ENCODE results near the gene RPH3AL. TPM values are rescaled to one million over a fixed set of nuclear protein-coding genes. Genes with fewer than 3 reads are reported as not detected.

The RPH3AL gene
- total RNA-seq, 1 experiment from 2014 or later: 2.5 TPM

- Histone ChIP-seq H3K27ac (no peak overlapping the region), H3K4me3 (no peak overlapping the region), H3K4me1 (replicated peaks) (no peaks in the 10 kb centered on the region), H3K27me3 (replicated peaks) (no peaks in the 10 kb centered on the region), H3K9me3 (replicated peaks) (no peaks in the 10 kb centered on the region), H3K36me3 (no peaks in the 10 kb centered on the region)
- no peak for DNase-seq (ENCODE audit: low read depth in 1 of 2, low spot score in 2 of 2)
Observed at GRCh38 chr17:353213-353837, 718 bp upstream of the RPH3AL start.

GRCh38 chr17:351875-352420, 659 bp downstream of the RPH3AL start:
- Histone ChIP-seq H3K9me3 (replicated peaks) (no peaks in the 10 kb centered on the region), H3K4me3 (no peak overlapping the region), H3K4me1 (replicated peaks) (no peaks in the 10 kb centered on the region), H3K36me3 (no peaks in the 10 kb centered on the region), H3K27ac (no peak overlapping the region), H3K27me3 (replicated peaks) (no peaks in the 10 kb centered on the region)
- DNase-seq (ENCODE audit: low read depth in 1 of 2, low spot score in 2 of 2): no peak

GRCh38 chr17:351449-351738, 1.2 kb downstream of the RPH3AL start:
- no peak overlapping the region for H3K4me3 ChIP-seq
- H3K27me3 ChIP-seq (replicated peaks): no peaks in the 10 kb centered on the region
- H3K36me3 ChIP-seq: no peaks in the 10 kb centered on the region
- H3K9me3 ChIP-seq (replicated peaks): no peaks in the 10 kb centered on the region
- H3K4me1 ChIP-seq (replicated peaks): no peaks in the 10 kb centered on the region
- H3K27ac ChIP-seq: no peak overlapping the region
- no peak for DNase-seq (ENCODE audit: low read depth in 1 of 2, low spot score in 2 of 2)

- Histone ChIP-seq H3K4me3 (no peak overlapping the region), H3K36me3 (no peaks in the 10 kb centered on the region), H3K27me3 (replicated peaks) (no peaks in the 10 kb centered on the region), H3K9me3 (replicated peaks) (no peaks in the 10 kb centered on the region), H3K4me1 (replicated peaks) (no peaks in the 10 kb centered on the region), H3K27ac (no peak overlapping the region)
- DNase-seq (ENCODE audit: low read depth in 1 of 2, low spot score in 2 of 2): no peak
Observed at GRCh38 chr17:350706-351448, 1.7 kb downstream of the RPH3AL start.

GRCh38 chr17:349666-350065, 2.9 kb downstream of the RPH3AL start:
- no peaks in the 10 kb centered on the region for H3K27me3 ChIP-seq (replicated peaks)
- H3K36me3 ChIP-seq: no peaks in the 10 kb centered on the region
- H3K9me3 ChIP-seq (replicated peaks): no peaks in the 10 kb centered on the region
- no peak for DNase-seq (ENCODE audit: low read depth in 1 of 2, low spot score in 2 of 2)
- H3K4me3 ChIP-seq: no peak overlapping the region
- H3K27ac ChIP-seq: no peak overlapping the region
- no peaks in the 10 kb centered on the region for H3K4me1 ChIP-seq (replicated peaks)

- DNase-seq (ENCODE audit: low read depth in 1 of 2, low spot score in 2 of 2): no peak
Observed at GRCh38 chr17:348692-349425, 3.7 kb downstream of the RPH3AL start.

GRCh38 chr17:348012-348411, 4.6 kb downstream of the RPH3AL start:
- Histone ChIP-seq H3K4me1 (replicated peaks) (no peaks in the 10 kb centered on the region), H3K36me3 (no peaks in the 10 kb centered on the region), H3K27ac (no peak overlapping the region), H3K27me3 (replicated peaks) (no peaks in the 10 kb centered on the region), H3K9me3 (replicated peaks) (no peaks in the 10 kb centered on the region), H3K4me3 (no peak overlapping the region)
- DNase-seq (ENCODE audit: low read depth in 1 of 2, low spot score in 2 of 2): no peak

More at GRCh38 chr17:348692-349425, 3.7 kb downstream of the RPH3AL start:
- Histone ChIP-seq H3K27me3 (replicated peaks) (no peaks in the 10 kb centered on the region), H3K4me3 (no peak overlapping the region), H3K4me1 (replicated peaks) (no peaks in the 10 kb centered on the region), H3K36me3 (no peaks in the 10 kb centered on the region), H3K27ac (no peak overlapping the region), H3K9me3 (replicated peaks) (no peaks in the 10 kb centered on the region)

- no peaks in the 10 kb centered on the region for H3K27me3 ChIP-seq (replicated peaks)
- no peak for DNase-seq (ENCODE audit: low read depth in 1 of 2, low spot score in 2 of 2)
- H3K27ac ChIP-seq: no peak overlapping the region
- H3K4me1 ChIP-seq (replicated peaks): no peaks in the 10 kb centered on the region
- no peaks in the 10 kb centered on the region for H3K9me3 ChIP-seq (replicated peaks)
- H3K4me3 ChIP-seq: no peak overlapping the region
- no peaks in the 10 kb centered on the region for H3K36me3 ChIP-seq
Observed at GRCh38 chr17:347309-347899, 5.2 kb downstream of the RPH3AL start.

DNA sequence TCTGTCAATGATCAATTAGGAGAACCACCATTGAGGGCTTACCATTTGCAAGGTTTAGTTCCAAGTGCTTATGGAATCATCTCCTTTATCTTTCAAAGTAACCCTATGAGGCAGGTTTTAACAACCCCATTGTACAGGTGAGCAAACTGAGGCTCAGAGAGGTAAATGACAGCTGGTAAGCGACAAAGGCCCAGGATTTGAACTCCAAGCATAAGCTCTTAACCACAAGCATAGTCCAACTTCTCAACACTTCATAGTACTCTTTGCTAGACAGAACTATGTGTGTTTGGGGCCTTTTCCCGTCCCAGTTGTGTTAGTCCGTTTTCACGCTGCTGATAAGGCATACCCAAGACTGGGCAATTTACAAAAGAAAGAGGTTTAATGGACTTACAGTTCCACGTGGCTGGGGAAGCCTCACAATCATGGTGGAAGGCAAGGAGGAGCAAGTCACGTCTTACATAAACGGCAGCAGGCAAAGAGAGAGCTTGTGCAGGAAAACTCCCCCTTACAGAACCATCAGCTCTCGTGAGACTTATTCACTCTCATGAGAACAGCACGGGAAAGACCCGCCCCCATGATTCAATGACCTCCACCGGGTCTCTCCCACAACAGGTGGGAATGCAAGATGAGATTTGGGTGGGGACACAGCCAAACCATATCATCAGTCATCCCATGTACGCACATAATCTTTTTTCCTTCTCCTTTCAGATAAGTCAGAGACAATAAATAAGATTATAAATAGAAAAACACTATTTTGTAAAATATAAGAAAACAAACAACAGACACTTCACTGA, 6.4 kb downstream of the RPH3AL start:
- DNase-seq (ENCODE audit: low read depth in 1 of 2, low spot score in 2 of 2): no peak
- no peaks in the 10 kb centered on the region for H3K4me1 ChIP-seq (replicated peaks)
- no peak overlapping the region for H3K4me3 ChIP-seq
- H3K27ac ChIP-seq: no peak overlapping the region
- H3K27me3 ChIP-seq (replicated peaks): no peaks in the 10 kb centered on the region
- no peaks in the 10 kb centered on the region for H3K36me3 ChIP-seq
- H3K9me3 ChIP-seq (replicated peaks): no peaks in the 10 kb centered on the region

DNA sequence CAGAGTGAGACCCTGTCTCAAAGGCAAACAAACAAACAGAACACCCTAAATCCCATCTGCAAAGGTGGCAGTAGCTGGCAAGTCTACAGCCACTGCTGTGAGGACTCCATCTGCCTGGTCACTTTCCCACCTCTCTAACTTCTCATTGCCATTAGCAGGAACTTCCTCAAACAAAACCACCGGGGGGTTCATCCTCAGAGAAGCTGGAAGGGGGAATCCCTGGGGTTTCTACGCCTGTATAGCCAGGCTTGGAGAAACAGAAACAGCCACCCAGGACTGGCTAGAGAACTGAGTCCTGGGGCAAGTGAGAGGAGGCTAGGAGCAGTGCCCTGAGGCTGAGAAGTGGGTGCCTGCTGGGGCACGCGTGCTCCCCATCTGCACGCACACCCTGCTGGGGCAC, 7.3 kb downstream of the RPH3AL start:
- Histone ChIP-seq H3K9me3 (replicated peaks) (no peaks in the 10 kb centered on the region), H3K27me3 (replicated peaks) (no peaks in the 10 kb centered on the region), H3K4me3 (no peak overlapping the region), H3K36me3 (no peaks in the 10 kb centered on the region), H3K4me1 (replicated peaks) (no peaks in the 10 kb centered on the region), H3K27ac (no peak overlapping the region)
- no peak for DNase-seq (ENCODE audit: low read depth in 1 of 2, low spot score in 2 of 2)

DNA sequence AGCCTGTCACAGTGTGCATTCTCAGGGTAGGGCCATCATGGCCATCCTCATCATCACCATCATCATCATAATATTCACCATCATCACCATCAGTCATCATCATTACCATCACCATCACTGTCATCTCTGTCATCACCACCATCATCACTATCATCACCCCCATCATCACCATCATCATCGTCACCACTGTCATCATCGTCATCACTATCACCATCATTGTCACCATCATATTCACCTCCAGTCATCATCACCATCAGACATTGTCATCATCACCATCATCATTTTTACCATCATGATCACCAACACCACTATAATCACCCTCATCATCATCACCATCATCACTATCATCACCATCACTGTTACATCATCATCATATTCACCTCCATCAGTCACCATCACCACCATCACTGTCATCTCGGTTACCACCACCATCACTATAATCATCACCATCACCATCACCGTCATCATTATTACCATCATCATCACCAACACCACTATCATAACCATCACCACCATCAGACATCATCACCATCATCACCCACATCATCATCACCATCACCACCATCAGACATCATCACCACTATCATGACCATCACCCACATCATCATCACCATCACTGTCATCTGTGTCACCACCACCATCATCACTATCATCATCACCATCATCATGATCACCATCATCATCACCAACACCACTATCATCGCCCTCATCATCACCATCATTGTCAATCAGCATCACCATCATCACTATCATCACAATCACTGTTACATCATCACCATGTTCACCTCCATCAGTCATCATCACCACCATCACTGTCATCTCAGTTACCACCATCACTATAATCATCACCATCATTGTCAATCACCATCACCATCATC, 8.5 kb downstream of the RPH3AL start:
- Histone ChIP-seq H3K27ac (no peak overlapping the region), H3K36me3 (no peaks in the 10 kb centered on the region), H3K4me1 (replicated peaks) (no peaks in the 10 kb centered on the region), H3K27me3 (replicated peaks) (no peaks in the 10 kb centered on the region), H3K9me3 (replicated peaks) (no peaks in the 10 kb centered on the region), H3K4me3 (no peak overlapping the region)
- DNase-seq (ENCODE audit: low read depth in 1 of 2, low spot score in 2 of 2): no peak

DNA sequence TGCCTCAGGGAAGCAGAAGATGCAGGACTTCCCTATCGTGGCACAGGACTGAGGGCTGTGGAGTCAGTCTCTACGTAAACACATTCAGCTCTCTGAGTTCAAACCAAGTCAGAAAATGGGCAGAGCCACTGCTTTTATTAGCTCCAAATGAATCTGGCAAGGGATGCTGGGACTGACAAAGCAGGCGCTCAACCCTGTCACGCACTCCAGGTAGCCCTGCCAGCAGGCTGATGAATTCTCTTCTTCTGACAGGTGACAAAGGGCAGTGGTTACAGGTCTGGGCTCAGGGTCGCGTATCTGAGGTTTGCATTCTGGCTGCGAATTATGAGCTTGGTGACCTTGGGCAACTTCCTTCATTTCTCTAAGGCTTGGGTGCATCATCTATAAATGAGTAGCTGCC, 9.4 kb downstream of the RPH3AL start:
- no peaks in the 10 kb centered on the region for H3K27me3 ChIP-seq (replicated peaks)
- no peaks in the 10 kb centered on the region for H3K4me1 ChIP-seq (replicated peaks)
- no peak for DNase-seq (ENCODE audit: low read depth in 1 of 2, low spot score in 2 of 2)
- H3K9me3 ChIP-seq (replicated peaks): no peaks in the 10 kb centered on the region
- H3K36me3 ChIP-seq: no peaks in the 10 kb centered on the region
- H3K27ac ChIP-seq: no peak overlapping the region
- H3K4me3 ChIP-seq: no peak overlapping the region

All from SJSA1 (cell line).